RWPE1 (cell line): ENCODE data around the gene SLC38A8.

Experiments used
- CTCF ChIA-PET: fragments of 350-600 bp; sonication (Branson Sonifier 250); formaldehyde crosslinking; extraction: SDS; loops from one replicate; lab custom pipeline; 2021; lab: Yijun Ruan, JAX
- POLR2A ChIA-PET: fragments of 400-600 bp; formaldehyde crosslinking; extraction: SDS; loops from one replicate; lab custom pipeline; 2020; ENCODE audit warnings: antibody characterized with exemption; ENCODE audit not compliant: low non-redundant PET; lab: Yijun Ruan, JAX
- DNase-seq: peaks from one replicate; pipeline ENCODE4 v3.0.0; 2012; ENCODE audit warnings: low spot score
- H3K27ac ChIP-seq: fragments of 450-650 bp; 2 replicates; pipeline ENCODE4 v1.5.1; 2017
- CTCF ChIP-seq: fragments of 450-650 bp; conservative IDR thresholded peaks from 2 replicates; pipeline ENCODE4 v1.5.1; 2017; ENCODE audit warnings: low read depth, mild to moderate bottlenecking

Gene SLC38A8

GRCh38 chr16:84033251-84034195, 9.1 kb downstream of the SLC38A8 start:
- CTCF ChIA-PET, result no interaction called here
- no peak overlapping the region for H3K27ac ChIP-seq
- POLR2A ChIA-PET, result no interaction called here
- DNase-seq, result no peak
- no peak for TF ChIP-seq CTCF

GRCh38 chr16:84032458-84033178, 10.0 kb downstream of the SLC38A8 start:
- no peak for DNase-seq
- POLR2A ChIA-PET, result no interaction called here
- no peak overlapping the region for H3K27ac ChIP-seq
- CTCF ChIA-PET, result no interaction called here
- no peak for TF ChIP-seq CTCF

- ChIA-PET CTCF (no interaction called here), POLR2A (no interaction called here)
- DNase-seq, result no peak
- no peak for TF ChIP-seq CTCF
- no peak overlapping the region for H3K27ac ChIP-seq
These were observed 11.0 kb downstream of the SLC38A8 start for GRCh38 chr16:84031556-84031955.

GRCh38 chr16:84029297-84030047, 13.1 kb downstream of the SLC38A8 start:
- CTCF ChIA-PET, result no interaction called here
- no peak overlapping the region for H3K27ac ChIP-seq
- POLR2A ChIA-PET, result no interaction called here
- no peak for TF ChIP-seq CTCF
- no peak for DNase-seq

- POLR2A ChIA-PET, result no interaction called here
- TF ChIP-seq CTCF, result no peak
- CTCF ChIA-PET, result interaction anchor here (0.6 kb wide), 1 partner anchor 17 kb away, joined by 5 read pairs; no protein-coding TSS in a partner anchor
- no peak for DNase-seq
- H3K27ac ChIP-seq, result no peak overlapping the region
These were observed 15.0 kb downstream of the SLC38A8 start for GRCh38 chr16:84027625-84028024.

- no peak for DNase-seq
- H3K27ac ChIP-seq, result peak overlapping the region; percentile 86; the same call in 1 of the 2 replicates
- TF ChIP-seq CTCF, result no peak
- CTCF ChIA-PET, result no interaction called here
- POLR2A ChIA-PET, result no interaction called here
These were observed 16.0 kb downstream of the SLC38A8 start for GRCh38 chr16:84026606-84027005.
